ENCODE data around the gene FZD7. TPM values are rescaled to one million over a fixed set of nuclear protein-coding genes. Genes with fewer than 3 reads are reported as not detected.

Gene FZD7
- total and polyA plus RNA-seq, 10 of the 15 experiments (the other 5 are each of a cell fraction or from before 2014, with no cell fraction given): 0.24 to 2.4 (median 0.75) TPM

GRCh38 chr2:202061695-202062094 lies 28.0 kb downstream of the FZD7 start:
- ChIA-PET CTCF (no interaction called here), SMC1A (ENCODE audit: uncharacterized antibody, unreplicated experiment) (no interaction called here), POLR2A (interaction anchor here (0.6 kb wide), 1 partner anchor 225 kb away, joined by 4 read pairs; no protein-coding TSS in a partner anchor), RAD21 (ENCODE audit: unreplicated experiment) (interaction anchor here (0.6 kb wide), 1 partner anchor 174 kb away, joined by 3 read pairs; no protein-coding TSS in a partner anchor)
- no TSS peak for BruUV-seq (replicated peaks)
- intact Hi-C loops (cut with micrococcal nuclease; ENCODE audit: unreplicated experiment): loop anchor here (5.0 kb wide), 1 partner anchor 264 kb away; no protein-coding TSS in a partner anchor
- Histone ChIP-seq H3K9ac (ENCODE audit: control insufficient read depth, insufficient read depth, low read length) (no peak overlapping the region), H3K9me3 (replicated peaks; ENCODE audit: control insufficient read depth, insufficient read depth, low read length) (no peaks in the 10 kb centered on the region), H4K20me1 (ENCODE audit: control insufficient read depth, insufficient read depth) (no peaks in the 10 kb centered on the region), H2AFZ (ENCODE audit: control insufficient read depth, low read depth, low read length) (no peak overlapping the region), H3K27me3 (replicated peaks in 1 of 2; ENCODE audit: control insufficient read depth in 2 of 2, insufficient read depth in 2 of 2, low read length in 1 of 2) (no peaks in the 10 kb centered on the region; a peak in 1 of 4 replicates), H3K27ac (ENCODE audit: control insufficient read depth, insufficient read depth) (no peak overlapping the region), H3K4me2 (ENCODE audit: control insufficient read depth, insufficient read depth) (no peak overlapping the region), H3K4me1 (ENCODE audit: control insufficient read depth, insufficient read depth, low read length) (no peaks in the 10 kb centered on the region), H3K79me2 (ENCODE audit: control insufficient read depth, insufficient read depth, low read length) (no peaks in the 10 kb centered on the region), H3K36me3 (ENCODE audit: control insufficient read depth in 2 of 2, insufficient read depth in 2 of 2, low read length in 1 of 2) (no peaks in the 10 kb centered on the region), H3K4me3 (no peak overlapping the region)
- DNase-seq (ENCODE audit: low read depth, low spot score) (no peak), ATAC-seq (no peak), FAIRE-seq (no peak)
- WGBS (ENCODE audit: insufficient coverage, insufficient replicate concordance, low lambda C conversion rate, missing lambda C conversion rate): 100% methylated on average over 2 of the region's 2 CpGs
- TF ChIP-seq E2F8 (IDR thresholded peaks at IDR 0.05; ENCODE audit: low read depth, partially characterized antibody) (no peak), RFX5 (IDR thresholded peaks at IDR 0.05; ENCODE audit: low read depth, low read length) (no peak), RAD21 (IDR thresholded peaks at IDR 0.05; ENCODE audit: insufficient read depth, low read depth, low read length) (no peak), ZZZ3 (IDR thresholded peaks at IDR 0.05; ENCODE audit: control insufficient read depth, insufficient read length, low read depth) (no peak), NFYB (IDR thresholded peaks at IDR 0.05; ENCODE audit: insufficient read depth, low read depth, low read length) (no peak), TCF7 (IDR thresholded peaks at IDR 0.05; ENCODE audit: borderline replicate concordance) (no peak), MEF2A (IDR thresholded peaks at IDR 0.05; ENCODE audit: insufficient read depth, low read depth, low read length) (no peak), EP300 (IDR thresholded peaks at IDR 0.05; ENCODE audit: borderline replicate concordance in 1 of 2, control insufficient read depth in 1 of 2, low read depth in 2 of 2, low read length in 2 of 2) (no peak), ZNF24 (IDR thresholded peaks at IDR 0.05) (no peak), STAT3 (IDR thresholded peaks at IDR 0.05; ENCODE audit: low read depth, low read length) (no peak), SP1 (IDR thresholded peaks at IDR 0.05; ENCODE audit: low read depth, low read length) (no peak), GABPA (IDR thresholded peaks at IDR 0.05; ENCODE audit: low read depth) (no peak), BACH1 (IDR thresholded peaks at IDR 0.05; ENCODE audit: borderline replicate concordance) (no peak), SMARCA5 (IDR thresholded peaks at IDR 0.05) (no peak), SIX5 (IDR thresholded peaks at IDR 0.05; ENCODE audit: low read depth, low read length, severe bottlenecking) (no peak)
- in situ Hi-C loops (cut with MboI): no loop called here

Data from GM12878 (cell line).